ENCODE data around the gene KDM6A.

- TF ChIP-seq POLR2AphosphoS5 (IDR thresholded peaks at IDR 0.05) (no peak), TAF1 (IDR thresholded peaks at IDR 0.05; ENCODE audit: low read depth) (no peak), CTCF (IDR thresholded peaks at IDR 0.05; ENCODE audit: poor library complexity, severe bottlenecking) (no peak), MXI1 (conservative IDR thresholded peaks at IDR 0.05; ENCODE audit: poor library complexity, severe bottlenecking) (no peak), EZH2 (IDR thresholded peaks at IDR 0.05; ENCODE audit: borderline replicate concordance, insufficient read depth, low read length, poor library complexity, severe bottlenecking) (no peak), RAD21 (conservative IDR thresholded peaks at IDR 0.05) (no peak), REST (IDR thresholded peaks at IDR 0.05; ENCODE audit: borderline replicate concordance) (no peak), EP300 (conservative IDR thresholded peaks at IDR 0.05; ENCODE audit: poor library complexity, severe bottlenecking) (no peak), SMC3 (conservative IDR thresholded peaks at IDR 0.05; ENCODE audit: poor library complexity) (no peak)
These were observed 75.0 kb downstream of the KDM6A start for GRCh38 chrX:44947995-44948394.

Measured in neural cell (in vitro differentiated cells).